Stomach smooth muscle (tissue), 2 donors: Measurements from ENCODE around the gene NOB1.

Experiments
- H3K27ac ChIP-seq: one replicate; pipeline ENCODE4 v1.7.0; 2013; ENCODE audit warnings: mild to moderate bottlenecking, low read length, inconsistent platforms
- H3K27me3 ChIP-seq, 2 donors: one replicate each; pipeline ENCODE4 v1.7.0; 2013; ENCODE audit warnings: low read length in 2 of 2; ENCODE audit not compliant: insufficient read depth in 2 of 2, control insufficient read depth in 1 of 2
- H3K36me3 ChIP-seq, 2 donors: one replicate each; pipeline ENCODE4 v1.7.0; 2013; ENCODE audit warnings: low read length in 2 of 2; ENCODE audit not compliant: control insufficient read depth in 2 of 2, insufficient read depth in 2 of 2
- H3K4me1 ChIP-seq: one replicate; pipeline ENCODE4 v1.7.0; 2013; ENCODE audit warnings: low read length; ENCODE audit not compliant: control insufficient read depth, insufficient read depth
- H3K4me3 ChIP-seq, 2 donors: one replicate each; pipeline ENCODE4 v1.7.0; 2013; ENCODE audit warnings: low read length in 2 of 2
- H3K9ac ChIP-seq, 2 donors: one replicate each; pipeline ENCODE4 v1.7.0; 2013; ENCODE audit warnings: low read length in 2 of 2, mild to moderate bottlenecking in 1 of 2
- H3K9me3 ChIP-seq, 2 donors: one replicate each; pipeline ENCODE4 v1.7.0; 2013; ENCODE audit warnings: low read length in 2 of 2; ENCODE audit not compliant: control insufficient read depth in 2 of 2
- donor health status: healthy.
- donor health status: Pancreatic carcinoma.

Gene NOB1

DNA sequence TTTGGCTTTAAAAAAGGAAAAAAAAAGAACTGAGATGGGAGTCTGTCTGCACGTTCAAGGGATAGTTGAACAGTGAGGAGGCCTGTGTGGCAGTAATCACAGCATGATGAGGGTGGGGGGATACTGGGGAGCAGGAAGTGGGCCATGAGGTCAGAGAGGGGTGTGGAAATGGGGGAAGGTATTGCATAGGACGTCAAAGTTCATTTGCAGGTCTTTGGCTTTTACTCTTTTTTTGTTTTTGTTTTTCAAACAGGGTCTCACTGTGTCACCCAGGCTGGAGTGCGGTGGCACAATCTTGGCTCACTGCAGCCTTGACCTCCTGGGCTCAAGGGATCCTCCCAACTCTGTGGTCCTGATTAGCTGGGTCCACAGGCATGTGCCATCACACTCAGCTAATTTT, 26.4 kb upstream of the NOB1 start:
- Histone ChIP-seq H3K4me3 (no peak overlapping the region), H3K36me3 (peaks cover 0 to 2% of the 10 kb centered on the region in 2 donors), H3K27ac (no peak overlapping the region), H3K4me1 (no peaks in the 10 kb centered on the region), H3K9ac (no peak overlapping the region), H3K9me3 (peaks cover 0 to under 1% of the 10 kb centered on the region in 2 donors), H3K27me3 (no peaks in the 10 kb centered on the region)

GRCh38 chr16:69779724-69780123, 25.0 kb upstream of the NOB1 start:
- Histone ChIP-seq H3K9me3 (peaks cover 3 to 4% of the 10 kb centered on the region in 2 donors), H3K36me3 (peaks cover 0 to 2% of the 10 kb centered on the region in 2 donors), H3K27me3 (no peaks in the 10 kb centered on the region), H3K27ac (no peak overlapping the region), H3K4me1 (no peaks in the 10 kb centered on the region), H3K4me3 (no peak overlapping the region), H3K9ac (no peak overlapping the region)

DNA sequence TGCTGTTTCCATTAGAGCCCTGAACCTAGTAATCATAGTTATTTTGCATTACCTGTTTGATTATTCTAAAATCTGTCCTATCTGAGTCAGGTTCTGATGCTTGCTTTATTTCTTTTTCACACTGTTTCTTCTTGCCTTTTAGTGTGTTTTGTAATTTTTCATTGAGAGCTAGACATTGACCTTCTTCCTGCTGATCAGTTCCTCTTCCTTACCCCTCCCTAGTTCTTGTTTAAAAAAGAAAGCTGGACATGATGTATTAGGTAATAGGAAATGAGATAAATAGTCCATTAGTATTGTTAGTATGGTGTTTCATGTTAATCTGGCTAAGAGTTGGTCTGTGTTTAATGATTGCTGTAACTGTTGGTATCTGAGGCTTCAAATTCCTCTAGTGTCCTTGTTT, 20.8 kb upstream of the NOB1 start:
- no peaks in the 10 kb centered on the region for H3K36me3 ChIP-seq

GRCh38 chr16:69773260-69773947, 18.7 kb upstream of the NOB1 start:
- Histone ChIP-seq H3K9ac (no peak overlapping the region), H3K36me3 (no peaks in the 10 kb centered on the region), H3K27me3 (no peaks in the 10 kb centered on the region), H3K27ac (no peak overlapping the region), H3K4me1 (no peaks in the 10 kb centered on the region), H3K4me3 (no peak overlapping the region), H3K9me3 (peaks cover 3 to 4% of the 10 kb centered on the region in 2 donors)

More for the DNA sequence above, 20.8 kb upstream of the NOB1 start:
- Histone ChIP-seq H3K9me3 (peaks cover 3 to 4% of the 10 kb centered on the region in 2 donors), H3K27me3 (no peaks in the 10 kb centered on the region), H3K4me3 (no peak overlapping the region), H3K9ac (no peak overlapping the region), H3K27ac (no peak overlapping the region), H3K4me1 (no peaks in the 10 kb centered on the region)

DNA sequence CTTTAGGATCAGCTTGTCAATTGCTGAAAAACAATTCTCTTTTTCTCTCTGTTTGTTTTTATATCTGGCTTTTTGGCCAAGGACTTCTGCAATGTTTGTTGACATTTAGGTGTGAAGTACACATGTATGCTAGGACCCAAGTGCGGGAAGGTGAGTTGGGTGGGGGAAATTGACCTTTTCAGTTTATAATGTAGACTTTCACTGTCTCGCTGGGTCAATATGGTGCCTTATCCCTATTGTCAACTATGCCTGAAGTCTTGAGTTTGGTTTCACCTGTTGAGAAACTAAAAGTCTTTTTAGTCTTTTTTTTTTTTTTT, 16.9 kb upstream of the NOB1 start:
- H3K4me1 ChIP-seq = no peaks in the 10 kb centered on the region
- H3K27ac ChIP-seq = no peak overlapping the region
- H3K27me3 ChIP-seq = no peaks in the 10 kb centered on the region
- no peaks in the 10 kb centered on the region for H3K36me3 ChIP-seq
- no peak overlapping the region for H3K9ac ChIP-seq
- H3K9me3 ChIP-seq = peaks cover 3 to 4% of the 10 kb centered on the region in 2 donors
- no peak overlapping the region for H3K4me3 ChIP-seq

GRCh38 chr16:69769404-69769803, 14.7 kb upstream of the NOB1 start:
- H3K9ac ChIP-seq = no peak overlapping the region
- H3K9me3 ChIP-seq = no peaks in the 10 kb centered on the region
- H3K4me3 ChIP-seq = no peak overlapping the region
- no peaks in the 10 kb centered on the region for H3K36me3 ChIP-seq
- no peaks in the 10 kb centered on the region for H3K27me3 ChIP-seq
- H3K4me1 ChIP-seq = no peaks in the 10 kb centered on the region
- no peak overlapping the region for H3K27ac ChIP-seq

DNA sequence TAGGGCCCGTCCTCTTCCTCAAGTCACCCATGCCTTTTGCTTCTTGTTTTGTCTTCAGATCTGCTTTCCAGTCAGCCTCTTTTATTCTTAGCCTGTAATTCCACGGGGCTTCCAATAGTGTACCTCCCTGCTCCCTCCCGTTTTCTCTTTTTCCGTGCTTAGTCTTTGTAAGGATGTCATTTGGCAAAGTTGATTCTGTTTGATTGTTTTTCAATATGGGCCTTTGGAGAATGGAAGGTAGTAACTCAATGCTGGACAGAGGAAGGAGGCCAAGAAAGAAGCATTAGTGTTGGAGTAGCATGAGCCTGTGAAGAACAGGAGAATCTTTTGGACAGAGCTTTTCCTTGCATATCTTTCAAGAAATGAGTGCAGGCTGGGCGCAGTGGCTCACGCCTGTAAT, 13.9 kb upstream of the NOB1 start:
- no peaks in the 10 kb centered on the region for H3K27me3 ChIP-seq
- H3K4me1 ChIP-seq = no peaks in the 10 kb centered on the region
- no peak overlapping the region for H3K27ac ChIP-seq
- no peaks in the 10 kb centered on the region for H3K36me3 ChIP-seq
- no peak overlapping the region for H3K9ac ChIP-seq
- no peaks in the 10 kb centered on the region for H3K9me3 ChIP-seq
- H3K4me3 ChIP-seq = no peak overlapping the region

DNA sequence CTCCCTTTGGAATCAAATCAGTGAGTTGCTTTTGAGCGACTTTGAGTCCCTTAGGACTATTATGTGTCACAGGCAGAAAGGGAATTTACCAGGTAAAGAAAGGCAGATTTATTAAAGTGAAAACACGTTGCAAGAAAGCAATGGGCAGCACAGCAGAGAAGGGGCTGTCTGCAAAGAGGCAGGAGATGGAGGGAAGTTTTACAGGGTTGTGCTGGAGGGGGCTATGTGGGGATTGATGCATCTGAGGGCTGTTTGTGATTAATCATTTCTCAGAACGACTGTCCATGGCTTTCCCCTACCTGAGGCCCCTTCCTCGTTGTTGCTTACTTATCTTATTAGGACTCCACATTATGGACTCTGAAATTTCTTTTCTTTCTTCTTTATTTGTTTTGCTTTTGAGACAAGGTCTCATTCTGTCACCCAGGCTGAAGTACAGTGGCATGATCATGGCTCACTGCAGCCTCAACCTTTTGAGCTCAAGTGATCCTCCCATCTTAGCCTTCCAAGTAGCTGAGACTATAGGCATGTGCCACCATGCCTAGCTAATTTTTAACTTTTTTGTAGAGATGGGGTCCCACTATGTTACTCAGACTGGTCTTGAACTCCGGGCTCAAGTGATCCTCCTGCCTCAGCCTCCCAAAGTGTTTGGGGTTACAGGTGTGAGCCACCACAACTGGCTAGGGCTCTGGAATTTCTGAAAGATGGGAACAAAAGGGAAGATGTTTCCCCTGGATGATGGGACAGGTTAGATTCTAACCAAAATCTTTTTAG, 12.9 kb upstream of the NOB1 start:
- Histone ChIP-seq H3K4me3 (no peak overlapping the region), H3K27ac (no peak overlapping the region), H3K9ac (no peak overlapping the region), H3K9me3 (no peaks in the 10 kb centered on the region), H3K27me3 (no peaks in the 10 kb centered on the region), H3K4me1 (peaks cover 5% of the 10 kb centered on the region), H3K36me3 (no peaks in the 10 kb centered on the region)

DNA sequence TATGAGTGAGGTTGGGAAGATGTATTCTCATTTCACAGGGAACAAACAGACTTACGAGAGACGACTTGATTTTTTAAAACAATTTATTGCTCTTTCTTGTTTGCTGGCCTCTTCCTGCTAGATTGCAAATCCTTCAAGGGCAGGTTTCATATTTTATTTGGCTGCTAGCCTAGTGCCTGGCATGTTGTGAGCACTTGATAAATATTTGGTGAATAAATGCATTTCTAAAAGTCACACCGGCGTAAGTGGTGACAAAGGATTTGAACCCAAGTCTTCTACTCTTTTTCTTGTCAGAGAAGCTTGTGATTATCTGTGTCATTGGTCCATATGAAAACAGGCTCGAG, 8.8 kb upstream of the NOB1 start:
- Histone ChIP-seq H3K9ac (no peak overlapping the region), H3K4me3 (peak overlapping the region in 1 of 2 donors; percentile 96), H3K4me1 (peaks cover 5% of the 10 kb centered on the region), H3K9me3 (no peaks in the 10 kb centered on the region), H3K27ac (no peak overlapping the region), H3K36me3 (no peaks in the 10 kb centered on the region), H3K27me3 (no peaks in the 10 kb centered on the region)

GRCh38 chr16:69762814-69763598, 8.3 kb upstream of the NOB1 start:
- H3K9ac ChIP-seq = peak overlapping the region; percentile 92 to 95
- H3K4me1 ChIP-seq = peaks cover 5% of the 10 kb centered on the region
- H3K9me3 ChIP-seq = no peaks in the 10 kb centered on the region
- H3K27ac ChIP-seq = peak overlapping the region; percentile 74
- no peaks in the 10 kb centered on the region for H3K36me3 ChIP-seq
- no peaks in the 10 kb centered on the region for H3K27me3 ChIP-seq
- peak overlapping the region; percentile 96 to 99 for H3K4me3 ChIP-seq
